ENCODE data around the gene SYNDIG1. TPM values are rescaled to one million over a fixed set of nuclear protein-coding genes. Genes with fewer than 3 reads are reported as not detected.

Gene SYNDIG1
- total and polyA plus RNA-seq, 2 of the 4 experiments (the other 2 are of a cell fraction): not detected

- Histone ChIP-seq H2BK5ac (ENCODE audit: low read depth, low read length, poor library complexity, severe bottlenecking) (no peak overlapping the region), H3K4me1 (ENCODE audit: control insufficient read depth, insufficient read depth, low read length) (no peaks in the 10 kb centered on the region), H2AK9ac (replicated peaks; ENCODE audit: low read depth, low read length, poor library complexity) (no peak overlapping the region), H2BK15ac (ENCODE audit: low read depth, low read length) (no peak overlapping the region), H3K56ac (ENCODE audit: extremely low read depth, insufficient read depth, low read length) (no peak overlapping the region), H4K91ac (ENCODE audit: insufficient read depth, low read depth, low read length) (no peak overlapping the region), H3K36me3 (ENCODE audit: control insufficient read depth, insufficient read depth, low read length) (no peaks in the 10 kb centered on the region), H3K9me1 (ENCODE audit: insufficient read depth, low read length) (no peaks in the 10 kb centered on the region), H4K5ac (ENCODE audit: low read depth, low read length) (no peak overlapping the region), H3K4me2 (ENCODE audit: low read depth, low read length) (no peak overlapping the region), H3K4ac (ENCODE audit: low read depth, low read length) (no peak overlapping the region), H3K27me3 (ENCODE audit: control insufficient read depth, insufficient read depth, low read length) (no peaks in the 10 kb centered on the region; the same call in 1 of the 2 replicates), H2BK20ac (ENCODE audit: low read depth, low read length) (no peak overlapping the region), H4K8ac (ENCODE audit: low read depth in 2 of 2, low read length in 2 of 2) (no peak overlapping the region), H3K9me3 (ENCODE audit: control insufficient read depth, insufficient read depth, low read length) (no peaks in the 10 kb centered on the region), H2AK5ac (ENCODE audit: low read depth, low read length) (no peak overlapping the region), H3K14ac (replicated peaks; ENCODE audit: low read depth, low read length) (no peak overlapping the region), H3K18ac (ENCODE audit: low read depth, low read length) (no peak overlapping the region), H3K79me1 (ENCODE audit: low read depth in 1 of 2, low read length in 2 of 2) (no peaks in the 10 kb centered on the region), H2AFZ (replicated peaks; ENCODE audit: low read length, poor library complexity) (no peak overlapping the region), H2BK120ac (ENCODE audit: low read depth, low read length) (no peak overlapping the region), H3K27ac (ENCODE audit: insufficient read depth, low read length) (no peak overlapping the region), H3K23ac (ENCODE audit: low read depth, low read length) (no peak overlapping the region), H3K4me3 (ENCODE audit: insufficient read depth, low read depth, low read length) (no peak overlapping the region), H3K9ac (ENCODE audit: low read depth, low read length) (no peak overlapping the region), H4K20me1 (ENCODE audit: insufficient read depth, low read length) (no peaks in the 10 kb centered on the region)
- ATAC-seq (ENCODE audit: low read depth): no peak
- CTCF ChIA-PET: no interaction called here
- intact Hi-C loops (cut with micrococcal nuclease) (no loop called here), in situ Hi-C loops (cut with MboI; ENCODE audit: low sequenced_read_pairs) (no loop called here), dilution Hi-C loops (cut with HindIII; ENCODE audit: low sequenced_read_pairs, unreplicated experiment) (no loop called here)
- WGBS, 2 experiments (ENCODE audit: extremely low coverage in 2 of 2, insufficient read length in 1 of 2): 100% methylated on average over 1 of the region's 4 CpGs; no CpG with 5 or more reads in 1 of the 2 experiments
- no TSS peak for BruUV-seq (replicated peaks)
- DNase-seq: no peak
- POLR2A ChIA-PET (ENCODE audit: unreplicated experiment): no interaction called here
- no peak for TF ChIP-seq ELK1 (IDR thresholded peaks at IDR 0.05; ENCODE audit: borderline replicate concordance, low read depth, low read length)
- TF ChIP-seq CEBPB (IDR thresholded peaks at IDR 0.05; ENCODE audit: low read depth, low read length): no peak
- TF ChIP-seq CHD1 (IDR thresholded peaks at IDR 0.05; ENCODE audit: low read depth, low read length): no peak
- TF ChIP-seq RCOR1 (IDR thresholded peaks at IDR 0.05; ENCODE audit: insufficient replicate concordance, low read length): no peak
- no peak for TF ChIP-seq RFX5 (IDR thresholded peaks at IDR 0.05; ENCODE audit: low read depth, low read length)
- no peak for TF ChIP-seq POLR2A (IDR thresholded peaks at IDR 0.05; ENCODE audit: low read depth, low read length)
These were observed 61.8 kb downstream of the SYNDIG1 start for GRCh38 chr20:24531202-24531601.

Data from IMR-90 (cell line).